ENCODE data around the gene NRSN2. TPM values are rescaled to one million over a fixed set of nuclear protein-coding genes. Genes with fewer than 3 reads are reported as not detected.
"Not testable (repeated sequence)": the region's sequence is repeated elsewhere in the genome, so short reads cannot be mapped to it uniquely, and the experiment has no call there.

NRSN2 gene
- total RNA-seq, 1 experiment from 2014 or later = 111 TPM

DNA sequence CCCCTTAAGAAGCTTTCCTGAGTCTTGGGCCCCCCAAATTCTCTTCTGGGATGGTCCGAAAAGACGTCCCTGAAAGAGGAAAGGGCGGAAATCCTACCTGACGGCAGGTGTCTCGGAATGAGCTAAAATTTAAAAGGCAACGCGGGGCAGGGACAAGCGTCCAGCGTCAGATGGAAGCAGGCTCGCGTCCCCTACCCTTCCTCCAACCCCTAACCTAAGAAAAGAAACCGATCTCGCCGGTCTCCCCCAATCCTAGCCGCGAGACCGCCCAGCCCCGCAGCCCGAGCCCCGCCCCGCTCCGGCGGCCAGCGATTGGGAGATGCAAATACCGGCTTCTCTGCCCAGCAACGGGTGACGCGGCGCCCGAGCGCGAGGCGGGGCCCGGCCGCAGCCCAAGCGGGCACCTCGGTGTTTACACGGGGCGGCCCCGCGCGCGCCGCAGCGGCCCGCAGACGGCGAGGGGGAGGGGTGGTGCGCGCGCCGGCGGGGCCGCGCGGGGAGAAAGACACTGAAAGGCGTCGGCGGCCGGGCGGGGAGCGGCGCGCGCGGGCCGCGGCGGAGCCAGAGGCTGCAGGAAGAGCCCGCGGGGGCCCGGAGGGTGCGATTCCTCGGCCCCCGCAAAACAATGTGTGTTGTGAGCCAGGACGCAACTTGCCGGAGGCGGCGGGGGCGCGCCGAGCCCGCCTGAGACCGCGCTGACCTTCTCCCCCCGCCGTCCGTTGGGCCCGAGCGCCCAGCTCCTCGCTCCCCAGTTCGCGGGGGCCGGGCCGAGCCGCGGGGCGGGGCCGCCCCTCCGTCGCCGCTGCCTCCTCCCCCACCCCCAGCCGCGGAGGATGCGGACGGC is 21.6 kb upstream of the NRSN2 start, which contains the start of gene SOX12:
Gene SOX12, plus strand, starts transcription at position 508 of the 844 bp plus-strand sequence. CDS start 373 bp downstream, outside the sequence.
- peak; percentile 95 for DNase-seq (ENCODE audit: low read depth)

- peak; percentile 70 for DNase-seq (ENCODE audit: low read depth)
Measured at GRCh38 chr20:325889-326644, 20.8 kb upstream of the NRSN2 start.

DNA sequence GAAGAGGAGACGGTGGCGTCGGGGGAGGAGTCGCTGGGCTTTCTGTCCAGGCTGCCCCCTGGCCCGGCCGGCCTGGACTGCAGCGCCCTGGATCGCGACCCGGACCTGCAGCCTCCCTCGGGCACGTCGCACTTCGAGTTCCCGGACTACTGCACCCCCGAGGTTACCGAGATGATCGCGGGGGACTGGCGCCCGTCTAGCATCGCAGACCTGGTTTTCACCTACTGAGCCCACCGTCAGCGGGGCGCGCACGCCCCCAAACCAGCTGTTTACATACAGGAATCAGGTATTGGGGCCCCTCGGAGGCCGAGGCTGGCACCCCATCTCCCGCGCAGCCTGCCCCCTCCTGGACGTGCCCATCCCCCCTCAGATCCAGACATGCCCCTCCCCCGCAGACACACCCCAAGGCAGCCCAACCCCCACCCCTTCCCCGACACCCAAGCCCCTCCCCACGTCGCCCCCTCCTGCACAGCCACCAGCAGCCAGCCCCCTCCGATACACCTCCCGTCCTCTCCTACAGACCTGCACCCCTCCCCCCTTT is 20.2 kb upstream of the NRSN2 start:
- peak; percentile 49 for DNase-seq (ENCODE audit: low read depth)

DNA sequence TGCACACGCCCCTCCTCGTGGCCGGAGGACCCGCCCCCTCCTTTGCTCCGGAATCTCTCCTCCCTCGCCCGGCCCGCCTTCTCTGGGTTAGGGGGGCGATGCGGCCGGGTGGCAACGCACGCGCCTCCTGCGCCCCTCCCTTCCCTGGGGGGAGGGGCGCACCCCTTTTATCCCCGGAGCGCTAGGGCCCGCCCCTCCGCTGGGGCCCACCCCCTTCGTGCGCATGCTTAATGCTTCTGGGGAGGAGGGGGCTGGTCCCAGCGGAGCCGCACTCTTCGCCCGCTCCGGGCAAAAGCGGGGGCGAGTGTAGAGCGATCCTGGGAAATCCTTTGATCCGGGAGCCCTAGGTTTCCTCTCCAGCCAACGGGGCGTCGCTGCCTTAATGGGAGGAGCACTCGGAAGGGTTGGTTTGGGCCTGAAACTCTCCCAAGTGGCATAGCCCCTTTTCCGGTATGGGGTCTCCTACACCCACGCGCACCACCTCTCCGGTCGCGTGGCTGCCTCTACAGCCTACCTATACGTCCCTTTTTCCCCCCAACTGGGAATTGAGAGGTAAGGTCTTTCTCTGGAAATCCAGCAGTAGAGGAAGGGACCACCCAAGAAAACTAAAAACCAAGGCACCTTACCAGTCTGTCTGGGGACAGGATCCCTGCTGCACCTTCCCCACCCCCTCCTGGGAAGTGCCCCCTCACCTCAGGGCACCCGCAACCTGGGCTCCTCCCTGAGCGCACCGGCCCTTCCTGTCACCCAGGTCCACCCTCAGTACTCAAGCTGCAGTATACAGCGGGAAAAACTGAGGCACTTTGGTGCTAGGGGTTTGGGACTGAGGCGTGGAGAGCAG is 19.5 kb upstream of the NRSN2 start:
- DNase-seq (ENCODE audit: low read depth) = peak; percentile 92

DNA sequence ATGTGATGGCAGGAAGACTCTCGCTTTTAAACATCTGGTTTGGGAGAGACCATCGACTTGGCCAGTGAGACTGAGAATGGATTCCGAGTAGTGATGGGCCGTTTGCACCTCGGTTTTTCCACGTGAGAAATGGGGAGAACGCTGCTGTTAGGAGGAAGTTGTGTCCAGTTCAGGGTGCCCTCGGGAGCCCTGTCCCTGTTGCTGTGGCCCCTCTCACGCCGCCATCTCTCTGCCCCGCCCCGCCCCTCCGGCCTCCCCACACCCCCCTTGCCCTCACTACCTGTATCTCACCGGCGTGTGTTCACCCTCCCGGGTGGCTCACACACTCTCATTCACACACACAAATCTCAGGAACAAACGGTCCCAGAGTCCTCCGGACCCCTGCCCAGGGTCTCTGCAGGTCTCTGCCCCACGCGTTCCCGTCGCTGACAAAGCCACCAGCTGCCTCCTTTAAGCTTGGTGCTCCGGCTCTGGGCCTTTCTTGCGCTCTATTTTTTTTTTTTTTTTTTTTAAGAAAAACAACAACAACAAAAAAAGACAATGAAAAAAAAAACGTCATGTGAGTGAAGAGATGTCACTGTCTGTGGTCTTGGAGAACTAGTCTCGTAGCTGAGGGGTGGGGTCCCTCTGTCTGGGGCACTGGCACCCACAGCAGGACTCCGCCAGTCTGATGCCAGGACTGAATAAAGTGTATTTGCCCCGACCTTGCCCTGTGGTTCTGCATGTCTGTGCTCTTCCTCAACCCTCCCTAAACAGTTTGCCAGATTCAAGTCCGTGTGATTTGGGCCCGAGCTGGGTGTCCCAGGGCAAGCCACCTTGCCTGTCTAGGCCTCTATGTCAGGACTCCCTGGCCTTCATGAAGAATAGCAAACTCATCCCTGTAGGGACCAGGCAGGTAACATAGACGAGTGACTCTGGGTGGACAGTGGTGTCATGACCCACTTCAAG is 18.6 kb upstream of the NRSN2 start:
- DNase-seq (ENCODE audit: low read depth) = no peak

GRCh38 chr20:328975-329695 is 17.8 kb upstream of the NRSN2 start:
- no peak for DNase-seq (ENCODE audit: low read depth)

DNA sequence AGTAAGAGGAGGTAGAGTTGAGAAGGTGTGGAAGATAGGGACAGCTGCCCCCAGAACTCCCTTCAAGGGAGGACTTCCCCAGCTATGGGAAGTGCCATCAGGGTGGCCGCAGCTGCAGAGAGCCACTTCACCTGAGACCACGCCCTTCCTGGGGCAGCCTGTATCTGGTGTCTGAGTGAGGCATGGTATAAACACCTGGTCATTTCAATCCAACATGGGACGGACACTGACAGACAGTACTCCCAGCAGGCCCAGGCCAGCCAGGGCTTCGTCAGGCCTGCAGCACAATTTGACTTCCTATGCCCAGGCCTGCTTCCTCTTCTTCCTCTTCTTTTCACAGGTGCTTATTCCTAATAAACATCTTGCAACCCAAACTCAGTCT is 17.1 kb upstream of the NRSN2 start:
- DNase-seq (ENCODE audit: low read depth) = no peak

- peak; percentile 78 for DNase-seq (ENCODE audit: low read depth)
Measured at GRCh38 chr20:330233-331149, 16.4 kb upstream of the NRSN2 start.

DNA sequence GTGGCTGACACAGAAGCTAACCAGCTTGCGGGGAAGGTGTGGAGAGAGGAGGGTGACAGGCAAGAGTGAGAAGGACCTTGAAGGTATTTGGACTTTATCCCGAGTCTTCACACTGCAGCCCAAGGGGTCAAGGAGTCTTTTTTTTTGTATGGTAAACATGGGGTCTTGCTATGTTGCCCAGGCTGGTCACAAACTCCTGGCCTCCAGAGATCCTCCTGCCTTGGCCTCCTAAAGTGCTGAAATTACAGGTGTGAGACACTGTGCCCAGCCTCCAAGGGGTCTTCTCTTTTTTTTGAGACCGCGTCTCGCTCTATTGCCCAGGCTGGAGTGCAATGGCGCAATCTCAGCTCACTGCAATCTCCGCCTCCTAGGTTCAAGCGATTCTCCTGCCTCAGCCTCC is 12.3 kb upstream of the NRSN2 start:
- DNase-seq (ENCODE audit: low read depth) = no peak

GRCh38 chr20:336040-336439 is 10.9 kb upstream of the NRSN2 start:
- not testable (repeated sequence) for DNase-seq (ENCODE audit: low read depth)

GRCh38 chr20:341682-342081 is 5.2 kb upstream of the NRSN2 start:
- peak; percentile 98 for DNase-seq (ENCODE audit: low read depth)

DNA sequence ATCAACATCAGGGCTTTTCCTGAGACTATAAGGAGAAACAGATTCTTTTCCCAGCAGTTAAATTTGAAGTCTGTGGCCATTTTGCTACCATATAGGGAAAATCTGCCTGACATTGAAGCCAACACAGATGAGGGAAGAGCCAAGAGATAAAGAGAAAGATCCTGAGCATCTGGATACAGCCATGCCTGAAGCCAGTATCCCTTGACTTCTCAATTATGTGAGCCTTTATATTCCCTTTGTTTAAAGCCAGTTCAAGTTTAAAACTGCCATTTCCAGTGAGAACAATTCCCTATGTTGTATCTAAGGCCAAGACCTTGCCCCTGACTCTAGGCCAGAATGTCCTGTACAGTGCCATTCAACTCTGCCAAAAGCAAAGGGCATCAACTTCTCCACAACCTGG is 3.8 kb upstream of the NRSN2 start:
- DNase-seq (ENCODE audit: low read depth) = no peak

DNA sequence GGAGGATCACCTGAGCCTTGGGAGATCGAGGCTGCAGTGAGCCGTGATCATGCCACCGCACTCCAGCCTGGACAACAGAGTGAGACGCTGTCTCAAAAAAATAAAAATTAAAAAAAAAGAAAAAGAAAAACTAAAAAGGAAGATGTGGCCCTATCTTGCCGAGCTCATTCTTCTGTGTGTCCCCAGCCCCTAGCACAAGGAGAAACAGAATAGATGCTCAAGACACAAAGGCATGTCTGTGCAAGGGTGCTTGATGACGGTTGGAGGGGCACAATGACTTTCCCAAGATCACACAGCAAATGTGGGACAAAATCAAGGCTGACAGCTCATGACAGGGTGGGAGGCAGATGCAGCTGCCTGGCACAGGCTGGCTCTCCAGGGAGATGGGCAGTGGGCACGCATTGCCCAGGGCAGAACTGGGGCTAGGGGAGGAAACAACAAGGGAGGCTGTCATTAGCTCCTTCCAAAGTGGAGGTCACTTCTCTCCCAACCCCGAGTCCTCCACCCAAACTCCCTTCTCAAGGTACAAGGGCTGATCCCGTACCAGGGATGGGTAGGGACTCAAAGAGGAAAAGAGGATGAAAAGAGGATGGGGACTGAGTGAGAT is 775 bp upstream of the NRSN2 start:
- no peak for DNase-seq (ENCODE audit: low read depth)

DNA sequence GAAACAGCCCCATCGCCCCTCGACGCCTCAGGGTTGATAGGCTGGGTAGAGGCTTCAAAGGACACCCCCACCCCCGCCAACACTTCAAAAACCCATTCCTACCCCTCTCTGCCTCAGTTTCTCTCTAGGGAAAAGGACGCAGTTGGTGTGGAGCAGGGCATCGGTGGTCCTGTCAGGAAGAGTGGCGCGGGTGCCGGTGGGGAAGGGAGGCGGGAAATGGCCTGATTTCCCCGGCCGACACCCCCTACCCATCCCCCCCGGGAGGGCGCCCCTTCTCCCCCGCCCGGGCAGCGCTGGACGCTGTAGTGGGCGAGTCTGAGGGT is 367 bp downstream of the NRSN2 start:
- DNase-seq (ENCODE audit: low read depth) = no peak

DNA sequence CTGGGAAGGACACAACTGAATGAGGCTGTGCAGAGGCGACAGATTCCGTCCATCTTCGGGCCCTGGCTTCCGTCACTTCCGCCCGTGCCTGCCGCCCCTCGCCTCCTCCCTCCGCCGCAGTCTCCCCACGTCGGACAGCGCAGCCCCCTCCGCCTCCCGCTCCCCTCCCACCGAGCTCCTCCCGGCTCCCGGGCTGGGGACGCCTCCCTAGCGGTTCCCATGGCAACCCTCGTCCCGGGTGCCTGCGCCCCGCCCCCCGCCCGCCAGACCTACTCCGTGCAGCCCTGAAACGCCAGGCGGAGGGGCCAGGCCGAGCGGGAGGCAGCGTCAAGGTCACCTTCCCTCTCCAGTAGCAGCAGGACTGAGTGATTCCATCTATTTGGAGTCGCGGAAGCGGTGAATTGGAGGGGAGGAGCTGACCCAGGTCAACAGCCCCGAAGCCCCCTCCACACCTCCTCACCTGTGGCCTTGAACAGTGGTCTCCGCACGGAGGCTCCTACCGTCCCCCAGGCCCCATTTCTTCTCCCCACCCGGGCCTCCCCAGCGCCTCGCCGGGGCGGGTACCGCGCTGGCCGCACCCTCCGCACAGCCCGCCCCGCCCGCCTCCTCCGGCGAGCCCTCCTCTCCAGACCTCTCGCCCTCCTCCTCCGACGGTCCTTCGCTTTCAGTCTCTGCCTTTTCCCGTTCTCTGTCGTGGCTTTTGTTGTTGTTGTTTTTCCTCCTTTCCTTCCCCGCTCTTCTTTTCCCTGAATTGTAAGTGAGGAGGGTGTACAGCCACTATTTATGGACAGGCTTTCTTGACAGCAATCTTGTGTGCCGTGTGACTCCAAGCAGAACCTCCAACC is 951 bp downstream of the NRSN2 start:
- DNase-seq (ENCODE audit: low read depth) = peak; percentile 98

DNA sequence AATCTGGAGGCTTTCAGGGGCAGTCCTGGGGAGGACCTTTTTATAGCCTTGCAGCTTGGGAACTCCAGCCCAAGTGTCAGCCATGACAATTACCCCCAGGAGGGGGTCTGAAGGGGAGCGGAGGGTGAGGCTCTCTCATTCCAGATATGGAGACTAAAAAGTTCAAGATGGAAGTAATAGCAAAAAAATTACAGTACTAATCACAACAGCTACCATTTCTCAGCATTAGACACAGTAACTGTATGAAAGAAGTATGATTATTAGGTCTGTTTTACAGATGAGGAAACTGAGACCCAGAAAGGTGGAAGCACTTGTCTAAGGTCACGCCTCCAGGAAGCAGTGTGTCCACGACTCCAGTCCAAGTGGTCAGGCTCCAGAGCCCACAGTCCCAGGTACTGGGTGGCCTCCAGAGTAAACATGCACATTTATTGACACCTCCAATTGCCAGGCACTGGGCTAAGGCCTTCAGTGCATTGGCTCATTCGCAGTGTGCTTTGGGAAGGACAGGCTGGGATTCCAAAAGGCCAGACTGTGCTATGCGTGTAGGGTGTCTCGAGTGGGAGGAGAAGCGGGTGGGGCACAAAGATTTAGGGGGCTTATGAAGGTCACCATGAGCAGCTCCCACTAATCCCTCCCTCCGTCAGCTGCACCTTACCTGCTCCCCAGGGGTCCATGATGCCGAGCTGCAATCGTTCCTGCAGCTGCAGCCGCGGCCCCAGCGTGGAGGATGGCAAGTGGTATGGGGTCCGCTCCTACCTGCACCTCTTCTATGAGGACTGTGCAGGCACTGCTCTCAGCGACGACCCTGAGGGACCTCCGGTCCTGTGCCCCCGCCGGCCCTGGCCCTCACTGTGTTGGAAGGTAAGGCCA is 2.3 kb downstream of the NRSN2 start:
- no peak for DNase-seq (ENCODE audit: low read depth)

- no peak for DNase-seq (ENCODE audit: low read depth)
Measured at GRCh38 chr20:353166-353565, 6.3 kb downstream of the NRSN2 start.
